NCI-H2227 (cell line): ENCODE results near the gene SFMBT2.
"Not testable (repeated sequence)": the region's sequence is repeated elsewhere in the genome, so short reads cannot be mapped to it uniquely, and the experiment has no call there.

Experiments
- DNase-seq: peaks from one replicate; lab custom pipeline; 2025; ENCODE audit not compliant: unreplicated experiment; lab: John Stamatoyannopoulos, UW

The SFMBT2 gene

GRCh38 chr10:7403620-7404019 lies 7.2 kb downstream of the SFMBT2 start:
- no peak for DNase-seq

DNA sequence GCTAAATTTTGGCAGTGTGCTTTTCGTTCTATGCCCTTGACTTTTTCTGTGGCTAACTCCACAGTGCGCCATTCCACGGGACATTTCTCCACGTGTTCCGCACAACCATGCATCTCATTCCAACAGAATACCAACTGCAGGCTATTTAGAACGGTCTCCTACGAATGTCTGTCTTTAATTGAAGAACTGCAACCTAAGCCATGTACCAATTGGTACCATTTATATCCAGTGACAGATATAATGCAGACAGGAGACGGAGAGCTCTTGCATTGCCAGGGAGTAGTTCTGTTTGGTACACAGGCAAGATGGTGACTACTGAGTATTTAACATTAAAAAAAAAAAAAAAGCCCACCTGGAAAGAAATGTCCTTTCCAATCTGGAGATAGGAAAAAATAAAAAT lies 9.1 kb downstream of the SFMBT2 start:
- DNase-seq: no peak

- DNase-seq: no peak
Observed at GRCh38 chr10:7401156-7401555, 9.7 kb downstream of the SFMBT2 start.

DNA sequence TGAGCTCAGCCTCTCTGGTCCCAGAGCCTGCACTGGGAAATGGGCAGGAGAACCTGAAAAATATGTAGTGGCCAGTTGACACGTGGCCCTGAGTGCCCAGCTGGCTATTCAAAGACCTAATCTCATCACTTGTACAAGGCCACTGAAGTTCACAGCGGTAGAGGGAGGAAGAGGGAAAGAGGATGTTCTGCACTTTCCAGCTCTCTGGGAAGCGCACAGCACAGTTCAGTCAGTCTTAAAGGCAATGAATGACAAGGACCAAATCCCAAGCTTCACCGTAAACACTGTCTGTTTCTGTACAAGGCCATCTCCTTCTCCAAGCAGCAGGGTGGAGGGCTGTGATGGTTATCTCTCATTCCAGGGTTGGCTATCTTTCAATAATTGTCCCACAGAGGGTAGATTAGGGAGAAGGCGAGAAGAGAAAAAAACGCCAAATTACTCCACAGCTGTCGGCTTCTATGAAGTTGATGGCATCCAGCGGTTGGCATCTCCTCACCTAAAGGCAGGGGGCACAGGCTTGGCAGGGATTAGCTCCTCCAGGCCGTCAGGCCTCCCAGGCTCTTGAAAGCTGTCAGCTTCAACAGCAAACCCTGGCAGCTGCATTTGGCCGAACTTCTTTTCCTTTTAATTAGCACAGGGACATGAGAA lies 10.6 kb downstream of the SFMBT2 start:
- no peak for DNase-seq

DNA sequence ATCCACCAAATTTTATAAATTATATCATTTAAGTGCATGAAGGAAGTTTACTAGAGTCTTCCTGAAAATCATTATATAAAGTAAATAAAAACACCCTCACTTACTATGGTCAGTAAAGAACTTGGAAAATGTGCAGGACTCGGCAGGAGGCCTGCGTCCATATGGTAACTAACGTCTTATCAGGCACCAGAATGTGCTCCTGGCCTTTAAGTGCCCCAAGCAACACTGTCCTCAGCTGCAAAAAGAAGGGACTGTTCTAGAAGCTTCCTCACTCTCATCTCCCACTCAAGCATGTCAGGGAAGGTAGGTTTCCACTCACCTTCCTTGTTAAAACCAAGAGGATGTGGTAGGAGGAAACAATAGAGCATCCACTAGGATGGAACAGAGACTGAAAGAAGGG lies 11.3 kb downstream of the SFMBT2 start:
- DNase-seq: no peak

GRCh38 chr10:7397049-7398035 lies 13.5 kb downstream of the SFMBT2 start:
- no peak for DNase-seq

DNA sequence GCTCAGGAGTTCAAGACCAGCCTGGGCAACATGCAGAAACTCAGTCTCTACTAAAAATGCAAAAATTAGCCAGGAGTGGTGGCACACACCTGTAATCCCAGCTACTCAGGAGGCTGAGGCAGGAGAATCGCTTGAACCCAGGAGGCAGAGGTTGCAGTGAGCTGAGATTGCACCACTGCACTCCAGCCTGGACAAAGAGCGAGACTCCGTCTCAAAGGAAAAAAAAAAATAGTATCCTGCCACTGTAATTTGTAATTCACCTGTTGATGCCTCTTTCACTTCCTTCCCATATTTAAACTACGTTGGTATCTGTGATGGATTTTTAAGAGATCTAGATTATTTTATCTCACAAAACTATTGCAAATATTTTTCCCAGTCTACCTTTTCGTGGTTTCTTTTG lies 18.5 kb downstream of the SFMBT2 start:
- DNase-seq: not testable (repeated sequence)

DNA sequence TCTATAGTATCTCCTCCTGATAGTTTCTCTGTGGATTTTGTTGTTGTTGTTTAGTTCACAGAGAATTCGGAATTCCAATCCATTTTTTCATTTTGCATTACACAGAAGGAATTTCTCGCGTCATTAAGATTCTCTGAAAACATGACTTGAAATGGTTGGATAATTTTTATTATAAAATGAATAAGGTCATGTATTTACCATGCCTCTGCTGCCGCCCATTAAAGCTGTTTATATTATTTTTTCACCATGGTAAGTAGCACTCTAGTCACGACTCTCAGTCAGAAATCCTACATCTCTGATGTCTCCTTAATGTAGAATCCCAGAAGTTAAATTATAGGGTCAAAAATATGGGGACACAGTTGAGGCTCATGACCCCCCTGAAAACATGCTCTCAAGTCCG lies 19.1 kb downstream of the SFMBT2 start:
- DNase-seq: no peak

DNA sequence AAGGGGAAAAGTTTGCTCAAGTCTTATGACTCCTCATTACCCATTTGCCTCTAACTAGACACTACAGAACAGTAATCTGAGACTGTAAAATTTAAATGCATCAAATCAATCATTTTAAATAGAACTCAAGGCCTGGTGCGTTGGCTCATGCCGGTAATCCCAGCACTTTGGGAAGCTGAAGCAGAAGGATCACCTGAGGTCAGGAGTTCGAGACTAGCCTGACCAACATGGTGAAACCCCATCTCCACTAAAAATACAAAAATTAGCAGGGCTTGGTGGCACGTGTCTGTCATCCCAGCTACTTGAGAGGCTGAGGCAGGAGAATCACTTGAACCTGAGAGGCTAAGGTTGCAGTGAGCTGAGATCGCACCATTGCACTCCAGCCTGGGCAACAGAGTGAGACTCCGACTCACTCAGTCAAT lies 20.1 kb downstream of the SFMBT2 start:
- DNase-seq: not testable (repeated sequence)

DNA sequence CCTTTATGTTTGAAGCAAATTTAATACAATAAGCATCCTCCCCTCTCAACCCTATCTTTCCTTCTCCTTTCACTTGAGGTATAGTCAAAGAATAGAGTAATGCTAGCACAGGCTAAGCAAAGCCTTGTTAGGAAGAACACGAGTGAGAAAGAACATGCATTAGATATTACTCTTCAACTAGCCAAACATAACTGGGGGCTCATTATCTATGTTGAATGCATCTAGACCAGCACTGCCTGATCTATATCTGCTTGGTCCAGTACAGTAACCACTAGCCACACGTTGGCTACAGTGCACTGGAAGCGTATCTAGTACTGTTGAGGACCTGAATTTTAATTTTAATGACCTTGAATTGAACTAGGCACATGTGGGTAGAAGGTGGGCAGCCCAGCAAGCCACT lies 21.0 kb downstream of the SFMBT2 start:
- DNase-seq: no peak

DNA sequence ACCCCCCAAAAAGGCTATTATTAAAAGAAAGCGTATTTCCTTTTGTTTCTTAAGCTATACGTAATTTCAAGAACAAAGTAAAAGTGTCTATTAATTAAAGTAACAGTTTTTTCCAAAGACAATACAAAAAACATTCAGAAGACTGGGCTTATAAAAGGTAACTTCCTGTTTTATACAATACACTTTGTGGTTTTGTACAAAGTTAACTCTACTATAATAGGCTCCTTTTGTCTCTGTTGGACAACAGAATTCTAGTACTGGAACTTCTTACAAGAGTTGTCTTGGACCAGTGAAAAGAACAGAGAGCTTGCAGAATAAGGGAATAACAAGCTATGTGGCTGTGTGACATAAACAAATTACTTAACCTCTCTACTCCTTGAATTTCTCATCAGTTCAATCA lies 21.5 kb downstream of the SFMBT2 start:
- no peak for DNase-seq

GRCh38 chr10:7388602-7389001 lies 22.2 kb downstream of the SFMBT2 start:
- DNase-seq: no peak

GRCh38 chr10:7388149-7388548 lies 22.7 kb downstream of the SFMBT2 start:
- DNase-seq: not testable (repeated sequence)

GRCh38 chr10:7385114-7385513 lies 25.7 kb downstream of the SFMBT2 start:
- DNase-seq: no peak

- DNase-seq: no peak
Observed at GRCh38 chr10:7383442-7383841, 27.4 kb downstream of the SFMBT2 start.

GRCh38 chr10:7380704-7381241 lies 30.1 kb downstream of the SFMBT2 start:
- DNase-seq: no peak

DNA sequence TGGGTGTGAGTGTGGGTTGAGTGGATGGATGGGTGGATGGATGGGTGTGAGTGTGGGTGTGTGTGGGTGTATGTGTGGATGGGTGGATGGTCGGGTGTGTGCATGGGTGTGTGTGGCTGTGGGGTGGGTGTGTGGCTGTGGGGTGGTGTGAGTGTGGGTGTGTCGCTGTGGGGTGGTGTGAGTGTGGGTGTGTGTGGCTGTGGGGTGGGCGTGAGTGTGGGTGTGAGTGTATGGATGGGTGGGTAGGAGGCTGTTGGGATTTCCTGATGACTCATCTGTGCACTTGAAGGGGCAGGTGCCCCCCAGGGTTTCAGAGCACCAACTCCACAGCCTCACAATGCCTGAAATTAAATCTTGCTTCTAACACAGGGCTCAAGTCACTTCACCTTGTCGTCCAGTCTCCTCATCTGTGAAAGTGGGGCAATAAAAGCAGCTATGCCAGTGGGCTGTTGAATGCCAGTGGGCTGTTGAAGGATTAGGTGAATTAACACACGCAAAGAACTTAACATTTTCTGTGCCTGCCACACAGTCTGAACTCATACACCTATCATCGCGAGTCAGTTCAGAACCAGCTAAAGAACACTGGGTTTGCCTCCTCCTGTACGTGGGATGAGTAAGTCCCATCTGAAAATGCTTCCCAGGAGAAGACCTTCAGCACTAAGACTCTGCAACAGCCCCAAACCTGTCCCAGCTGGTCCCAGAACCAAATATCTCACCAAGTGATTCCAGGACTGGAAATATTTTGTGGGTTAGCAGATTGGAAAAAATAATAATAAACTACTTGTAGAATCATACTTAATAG lies 32.0 kb downstream of the SFMBT2 start:
- no peak for DNase-seq

- no peak for DNase-seq
Observed at GRCh38 chr10:7377614-7378248, 33.1 kb downstream of the SFMBT2 start.

GRCh38 chr10:7374795-7375194 lies 36.0 kb downstream of the SFMBT2 start:
- no peak for DNase-seq

- no peak for DNase-seq
Observed at GRCh38 chr10:7373039-7373438, 37.8 kb downstream of the SFMBT2 start.

DNA sequence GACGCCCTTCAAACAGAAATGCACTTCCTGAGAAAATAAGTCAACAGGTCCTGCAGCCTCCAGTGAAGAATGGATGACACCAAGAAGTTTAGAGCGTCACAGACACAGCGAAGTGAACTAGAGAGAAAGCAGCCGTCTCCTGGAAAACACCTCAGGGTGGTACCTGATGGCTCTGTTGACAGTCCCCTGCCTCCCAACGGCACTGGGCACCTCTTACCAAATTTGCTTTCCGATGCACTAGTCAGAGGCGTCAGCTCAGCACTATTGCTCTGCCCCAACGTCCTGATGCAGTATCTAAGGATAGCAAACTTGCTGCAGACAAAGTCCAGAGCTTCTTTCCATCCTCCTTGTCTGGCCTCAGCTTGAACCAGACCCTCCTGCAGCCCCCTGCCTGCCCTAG lies 38.3 kb downstream of the SFMBT2 start:
- DNase-seq: no peak
